Spleen (tissue), 11 donors: Measurements from ENCODE around the gene UNC119. TPM values are rescaled to one million over a fixed set of nuclear protein-coding genes. Genes with fewer than 3 reads are reported as not detected.

Experiments
- DNase-seq: peaks from one replicate; pipeline ENCODE4 v3.0.0-alpha.2; 2020
- H3K27ac ChIP-seq, 8 donors: fragments of 200-600 bp; sonication (generic) in 7 of 8; 1 replicate in 4 of 8; 2 replicates in 4 of 8; pipeline versions ENCODE4 v1.5.0 to v1.8.0; 2016 to 2021; ENCODE audit warnings: inconsistent platforms in 4 of 8, mild to moderate bottlenecking in 4 of 8, moderate library complexity in 1 of 8
- H3K27me3 ChIP-seq, 7 donors: fragments of 200-600 bp; sonication (generic) in 6 of 7; replicated peaks in 1 of 7; 1 replicate in 4 of 7; 2 replicates in 3 of 7; pipeline versions ENCODE4 v1.5.0 to v1.8.0; 2016 to 2021; ENCODE audit warnings: inconsistent platforms in 3 of 7, mild to moderate bottlenecking in 1 of 7
- H3K36me3 ChIP-seq, 6 donors: fragments of 200-600 bp; sonication (generic) in 5 of 6; 1 replicate in 4 of 6; 2 replicates in 2 of 6; pipeline versions ENCODE4 v1.5.0 to v1.8.0; 2016 to 2021; ENCODE audit warnings: inconsistent platforms in 2 of 6
- H3K4me1 ChIP-seq, 6 donors: fragments of 200-600 bp; sonication (generic) in 5 of 6; 1 replicate in 3 of 6; 2 replicates in 3 of 6; pipeline versions ENCODE4 v1.5.0 to v1.8.0; 2016 to 2021; ENCODE audit warnings: inconsistent platforms in 3 of 6
- H3K4me3 ChIP-seq, 8 donors: fragments of 200-600 bp; sonication (generic) in 7 of 8; 1 replicate in 4 of 8; 2 replicates in 4 of 8; pipeline versions ENCODE4 v1.5.0 to v1.8.0; 2016 to 2021; ENCODE audit warnings: inconsistent platforms in 4 of 8, mild to moderate bottlenecking in 4 of 8, moderate library complexity in 2 of 8
- H3K9me3 ChIP-seq, 8 donors: fragments of 200-600 bp; sonication (generic) in 7 of 8; 1 replicate in 4 of 8; 2 replicates in 4 of 8; pipeline versions ENCODE4 v1.5.0 to v1.8.0; 2016 to 2021; ENCODE audit warnings: inconsistent platforms in 4 of 8
- CTCF ChIP-seq, 11 experiments: fragments of 200-600 bp in 7 of 11; fragments of 450-650 bp in 4 of 11; sonication (generic) in 4 of 11; IDR thresholded peaks in 8 of 11; conservative IDR thresholded peaks in 3 of 11; 1 replicate in 7 of 11; 2 replicates in 4 of 11; pipeline versions ENCODE4 v1.4.0 to v1.8.0; 2016 to 2021; ENCODE audit warnings: antibody characterized with exemption in 11 of 11, inconsistent platforms in 4 of 11, mild to moderate bottlenecking in 1 of 11
- POLR2A ChIP-seq, 3 donors: fragments of 450-650 bp; IDR thresholded peaks; one replicate each; pipeline ENCODE4 v1.5.1; 2017; ENCODE audit warnings: antibody characterized with exemption in 3 of 3, mild to moderate bottlenecking in 1 of 3
- POLR2AphosphoS5 ChIP-seq, 3 donors: sonication (generic); formaldehyde crosslinking; IDR thresholded peaks; one replicate each; pipeline ENCODE4 v1.5.1; 2017; ENCODE audit warnings: antibody characterized with exemption in 3 of 3
- WGBS, 5 donors: extraction: QIAGEN DNeasy Blood & Tissue Kit in 3 of 5; methylation state at CpG; one replicate each; pipeline versions ENCODE4 v1.1.5 to v1.1.7; 2013 to 2018; 5-methylcytosine and 5-hydroxymethylcytosine counted together
- intact Hi-C: fragments of 100-400 bp; cut with DNase I; formaldehyde crosslinking; loops from one replicate; pipeline ENCODE4 v1.15.0; 2023; ENCODE audit warnings: low total_unique reads
- polyA plus RNA-seq, 3 donors: library from polyadenylated mRNA; stranded (reverse); fragments of 200-250 nt; gene quantifications; one replicate each; pipeline ENCODE4 v1.2.1, GENCODE V29; 2013
- total RNA-seq, 7 donors: library from RNA; depleted of rRNA in 3 of 7; stranded (reverse); fragments of >200 nt in 3 of 7; fragmentation: NEBNext Ultra II Directional in 4 of 7; extraction: Animal tissue kit (Norgen Biotek cat#: 25700) in 4 of 7; gene quantifications; one replicate each; pipeline versions ENCODE4 v1.1.0 to v1.2.1, GENCODE V29; 2016 to 2021
- donor health status: healthy with polysubstance abuse.
- donor health status: DM: no; HTN: no; CAD: no; lungs with moderate emphysema.
- donor health status: DM: no; HTN: no; CAD: no.
- donor health status: Bipolar disorder and iron deficiency.
- donor health status: healthy.
- donor health status: DM: no; HTN: no; CAD: no.
- donor health status: DM: yes; HTN: yes; CAD: no.

The UNC119 gene
- total and polyA plus RNA-seq, 10 donors = 41.5 to 76.0 (median 62.4) TPM

GRCh38 chr17:28538296-28538895 is 14.0 kb downstream of the UNC119 start:
- H3K4me1 ChIP-seq = no peaks in the 10 kb centered on the region
- no peak for DNase-seq

GRCh38 chr17:28537219-28537610 is 15.2 kb downstream of the UNC119 start:
- TF ChIP-seq POLR2AphosphoS5 (IDR thresholded peaks at IDR 0.05) (no peak), CTCF (IDR thresholded peaks at IDR 0.05 in 8 of 11, conservative IDR thresholded peaks at IDR 0.05 in 3 of 11) (no peak), POLR2A (IDR thresholded peaks at IDR 0.05) (no peak)
- Histone ChIP-seq H3K36me3 (no peaks in the 10 kb centered on the region), H3K4me1 (no peaks in the 10 kb centered on the region), H3K27me3 (no peaks in the 10 kb centered on the region), H3K9me3 (no peaks in the 10 kb centered on the region), H3K4me3 (no peak overlapping the region), H3K27ac (no peak overlapping the region)
- intact Hi-C loops = no loop called here
- DNase-seq = no peak
- whole genome bisulfite sequencing, 5 donors = 69 to 88% (median 80%) methylated on average over 12 of the region's 12 CpGs

More at GRCh38 chr17:28538296-28538895, 14.0 kb downstream of the UNC119 start:
- no peaks in the 10 kb centered on the region for H3K36me3 ChIP-seq
- TF ChIP-seq CTCF (IDR thresholded peaks at IDR 0.05 in 8 of 11, conservative IDR thresholded peaks at IDR 0.05 in 3 of 11) = no peak
- no peak for TF ChIP-seq POLR2A (IDR thresholded peaks at IDR 0.05)
- no peak for TF ChIP-seq POLR2AphosphoS5 (IDR thresholded peaks at IDR 0.05)
- no peak overlapping the region for H3K4me3 ChIP-seq
- no peak overlapping the region for H3K27ac ChIP-seq
- WGBS, 5 donors = 83 to 90% (median 89%) methylated on average over 11 to 14 of the region's 14 CpGs
- H3K9me3 ChIP-seq = no peaks in the 10 kb centered on the region
- intact Hi-C loops = no loop called here
- no peaks in the 10 kb centered on the region for H3K27me3 ChIP-seq

- no peaks in the 10 kb centered on the region for H3K9me3 ChIP-seq
- TF ChIP-seq POLR2AphosphoS5 (IDR thresholded peaks at IDR 0.05) (no peak), POLR2A (IDR thresholded peaks at IDR 0.05) (no peak), CTCF (IDR thresholded peaks at IDR 0.05 in 8 of 11, conservative IDR thresholded peaks at IDR 0.05 in 3 of 11) (no peak)
- 65 to 86% (median 77%) methylated on average over 7 to 9 of the region's 9 CpGs for WGBS, 5 donors
- DNase-seq = no peak
- H3K27ac ChIP-seq = no peak overlapping the region
- no peak overlapping the region for H3K4me3 ChIP-seq
- intact Hi-C loops = no loop called here
- H3K27me3 ChIP-seq = no peaks in the 10 kb centered on the region
- no peaks in the 10 kb centered on the region for H3K36me3 ChIP-seq
- no peaks in the 10 kb centered on the region for H3K4me1 ChIP-seq
Measured at GRCh38 chr17:28536532-28537218, 15.7 kb downstream of the UNC119 start.

- Histone ChIP-seq H3K36me3 (no peaks in the 10 kb centered on the region), H3K27ac (no peak overlapping the region), H3K27me3 (peaks cover 0 to 9% (median 0%) of the 10 kb centered on the region in 7 donors), H3K4me3 (no peak overlapping the region), H3K4me1 (no peaks in the 10 kb centered on the region), H3K9me3 (no peaks in the 10 kb centered on the region)
- 74 to 87% (median 84%) methylated on average over 6 to 11 of the region's 11 CpGs for WGBS, 5 donors
- intact Hi-C loops = no loop called here
- TF ChIP-seq POLR2AphosphoS5 (IDR thresholded peaks at IDR 0.05) (no peak), POLR2A (IDR thresholded peaks at IDR 0.05) (no peak), CTCF (IDR thresholded peaks at IDR 0.05 in 8 of 11, conservative IDR thresholded peaks at IDR 0.05 in 3 of 11) (no peak)
- DNase-seq = no peak
Measured at GRCh38 chr17:28534740-28535375, 17.6 kb downstream of the UNC119 start.
